22Rv1 (cell line): Measurements from ENCODE around the gene CBLB.

Experiments
- ZFX ChIP-seq: fragments of 450-650 bp; IDR thresholded peaks from 2 replicates; pipeline ENCODE4 v1.6.1; 2017; ENCODE audit warnings: antibody characterized with exemption, borderline replicate concordance
- TF ChIP-seq, protein P1 (sequence below): fragments of 450-650 bp; IDR thresholded peaks from 2 replicates; pipeline ENCODE4 v1.5.1; 2017; ENCODE audit warnings: mild to moderate bottlenecking

- TF ChIP-seq, protein P1, sequence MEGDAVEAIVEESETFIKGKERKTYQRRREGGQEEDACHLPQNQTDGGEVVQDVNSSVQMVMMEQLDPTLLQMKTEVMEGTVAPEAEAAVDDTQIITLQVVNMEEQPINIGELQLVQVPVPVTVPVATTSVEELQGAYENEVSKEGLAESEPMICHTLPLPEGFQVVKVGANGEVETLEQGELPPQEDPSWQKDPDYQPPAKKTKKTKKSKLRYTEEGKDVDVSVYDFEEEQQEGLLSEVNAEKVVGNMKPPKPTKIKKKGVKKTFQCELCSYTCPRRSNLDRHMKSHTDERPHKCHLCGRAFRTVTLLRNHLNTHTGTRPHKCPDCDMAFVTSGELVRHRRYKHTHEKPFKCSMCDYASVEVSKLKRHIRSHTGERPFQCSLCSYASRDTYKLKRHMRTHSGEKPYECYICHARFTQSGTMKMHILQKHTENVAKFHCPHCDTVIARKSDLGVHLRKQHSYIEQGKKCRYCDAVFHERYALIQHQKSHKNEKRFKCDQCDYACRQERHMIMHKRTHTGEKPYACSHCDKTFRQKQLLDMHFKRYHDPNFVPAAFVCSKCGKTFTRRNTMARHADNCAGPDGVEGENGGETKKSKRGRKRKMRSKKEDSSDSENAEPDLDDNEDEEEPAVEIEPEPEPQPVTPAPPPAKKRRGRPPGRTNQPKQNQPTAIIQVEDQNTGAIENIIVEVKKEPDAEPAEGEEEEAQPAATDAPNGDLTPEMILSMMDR = no peak
- TF ChIP-seq ZFX = no peak
Observed at GRCh38 chr3:105829871-105830622, 38.8 kb downstream of the CBLB start.
